K562 (cell line): ENCODE results near the gene TAL1. TPM values are rescaled to one million over a fixed set of nuclear protein-coding genes. Genes with fewer than 3 reads are reported as not detected.

Source experiments
- ARID4B ChIP-seq: sonication (generic); formaldehyde crosslinking; IDR thresholded peaks from 2 replicates; pipeline ENCODE4 v1.8.0; 2022; ENCODE audit warnings: mild to moderate bottlenecking, missing genetic modification reagents
- ATF3 ChIP-seq, 2 experiments: fragments of 450-650 bp in 1 of 2; sonication (generic) in 1 of 2; formaldehyde crosslinking in 1 of 2; IDR thresholded peaks in 1 of 2; conservative IDR thresholded peaks in 1 of 2; 2 replicates each; pipeline versions ENCODE4 v1.6.1 to v1.8.1; 2016 to 2023; ENCODE audit warnings: mild to moderate bottlenecking in 2 of 2, moderate library complexity in 2 of 2, inconsistent platforms in 1 of 2, missing genetic modification reagents in 1 of 2
- GTF2F1 ChIP-seq: IDR thresholded peaks from 2 replicates; pipeline ENCODE4 v1.6.1; 2011; ENCODE audit warnings: low read depth, low read length, improper control_type of control experiment
- LEF1 ChIP-seq: fragments of 450-650 bp; IDR thresholded peaks from 2 replicates; pipeline ENCODE4 v1.6.1; 2016; ENCODE audit warnings: mild to moderate bottlenecking
- MAFK ChIP-seq: IDR thresholded peaks from 2 replicates; pipeline ENCODE4 v1.6.1; 2011; ENCODE audit warnings: low read length, improper control_type of control experiment
- MCM7 ChIP-seq, 2 experiments: fragments of 450-650 bp; IDR thresholded peaks; 2 replicates each; pipeline ENCODE4 v1.6.1; 2016 to 2018
- MEF2A ChIP-seq: IDR thresholded peaks from 2 replicates; pipeline ENCODE4 v1.6.1; 2011; ENCODE audit warnings: low read depth, mild to moderate bottlenecking, low read length, moderate library complexity; ENCODE audit not compliant: control insufficient read depth
- MEIS2 ChIP-seq: fragments of 450-650 bp; IDR thresholded peaks from 2 replicates; pipeline ENCODE4 v1.6.1; 2014; ENCODE audit warnings: mild to moderate bottlenecking; ENCODE audit not compliant: partially characterized antibody
- NFATC3 ChIP-seq: fragments of 450-650 bp; IDR thresholded peaks from 2 replicates; pipeline ENCODE4 v1.6.1; 2017; ENCODE audit warnings: mild to moderate bottlenecking
- POLR2H ChIP-seq: IDR thresholded peaks from 2 replicates; pipeline ENCODE4 v1.6.1; 2016; ENCODE audit warnings: missing genetic modification characterization, low read depth, mild to moderate bottlenecking, control low read depth, missing compliant biosample characterization, moderate library complexity
- polyA plus RNA-seq, 8 experiments: library from polyadenylated mRNA; depleted of rRNA in 4 of 8; stranded (reverse) in 5 of 8; unstranded in 3 of 8; fragments of >200 nt; fragmentation: Nextera tagmentation in 2 of 8; fragmentation: Illumina TruSeq in 1 of 8; extraction: Ambion mirVana in 2 of 8; extraction: Trizol in 1 of 8; gene quantifications; 2 replicates each; pipeline versions ENCODE4 v1.2.1 to v1.2.3, GENCODE V29; 2011 to 2014; ENCODE audit warnings: inconsistent platforms in 1 of 8, missing spikeins in 1 of 8
- total RNA-seq, 7 experiments: library from RNA; depleted of rRNA in 6 of 7; stranded (reverse); fragments of >200 nt in 6 of 7; fragmentation: Illumina TruSeq in 2 of 7; extraction: Trizol in 2 of 7; gene quantifications; 2 replicates each; pipeline versions ENCODE4 v1.2.1 to v1.2.3, GENCODE V29; 2011 to 2021; ENCODE audit warnings: low replicate concordance in 1 of 7

The TAL1 gene
- total and polyA plus RNA-seq, 9 of the 15 experiments (the other 6 are each of a cell fraction or from before 2014, with no cell fraction given) = 18.5 to 106 (median 59.7) TPM

- TF ChIP-seq ARID4B (CRISPR knock-in tag) (no peak), ATF3 (IDR thresholded peaks at IDR 0.05) (peak; percentile 65), ATF3 (CRISPR knock-in tag; conservative IDR thresholded peaks at IDR 0.05) (no peak), LEF1 (no peak), MEF2A (no peak), POLR2H (peak; percentile 34; the same call in 1 of the 2 replicates), NFATC3 (no peak), MEIS2 (peak; percentile 68), GTF2F1 (no peak), MAFK (no peak), MCM7 (IDR thresholded peaks at IDR 0.05) (no peak)
Observed at GRCh38 chr1:47252369-47252768, 20.3 kb upstream of the TAL1 start (continued).
